ENCODE measurements around the gene CRYBB3.

Gene CRYBB3

DNA sequence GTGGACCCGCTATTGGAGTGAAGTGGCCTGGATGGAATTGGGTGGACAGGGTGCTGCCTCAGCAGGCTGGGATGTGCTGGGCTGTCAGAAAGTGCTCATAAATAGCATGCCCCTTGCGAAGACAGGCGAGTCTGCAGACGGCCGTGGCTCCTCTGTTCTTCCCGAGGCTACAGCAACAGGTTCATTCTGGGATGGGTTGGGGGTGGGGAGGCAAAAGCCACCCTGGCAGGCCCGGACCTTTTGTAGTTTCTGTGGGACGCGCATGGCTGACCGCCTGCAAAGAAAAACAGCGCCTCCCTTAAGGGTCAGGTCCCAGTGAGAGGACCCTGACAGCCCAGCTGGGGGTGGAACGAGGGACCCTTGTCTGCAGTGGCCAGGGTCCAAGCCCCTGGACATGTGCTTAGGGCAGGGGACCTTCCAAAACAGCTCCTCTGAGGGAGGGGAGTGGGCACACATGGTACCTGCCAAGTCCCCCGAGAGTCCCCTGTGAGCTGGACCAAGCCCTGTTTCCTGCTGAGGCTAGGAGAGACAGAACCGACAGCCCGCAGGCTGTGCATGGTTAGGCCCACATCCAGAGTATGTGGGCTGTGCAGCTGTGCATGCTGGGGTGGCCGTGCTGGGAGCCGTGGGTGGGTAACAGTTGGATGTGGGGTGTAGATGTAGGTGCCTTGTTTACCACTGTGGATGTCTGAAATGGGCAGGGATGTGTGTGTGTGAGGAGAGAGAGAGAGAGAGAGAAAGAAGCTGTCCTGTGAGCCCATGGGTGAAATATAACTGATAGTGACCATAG is at the start of gene CRYBB3:
Gene CRYBB3 (plus strand): TSS at position 128 of the 790 bp plus-strand sequence. CDS start 1,539 bp downstream, outside the sequence.
- intact Hi-C loops (cut with DNase I) = no loop called here

DNA sequence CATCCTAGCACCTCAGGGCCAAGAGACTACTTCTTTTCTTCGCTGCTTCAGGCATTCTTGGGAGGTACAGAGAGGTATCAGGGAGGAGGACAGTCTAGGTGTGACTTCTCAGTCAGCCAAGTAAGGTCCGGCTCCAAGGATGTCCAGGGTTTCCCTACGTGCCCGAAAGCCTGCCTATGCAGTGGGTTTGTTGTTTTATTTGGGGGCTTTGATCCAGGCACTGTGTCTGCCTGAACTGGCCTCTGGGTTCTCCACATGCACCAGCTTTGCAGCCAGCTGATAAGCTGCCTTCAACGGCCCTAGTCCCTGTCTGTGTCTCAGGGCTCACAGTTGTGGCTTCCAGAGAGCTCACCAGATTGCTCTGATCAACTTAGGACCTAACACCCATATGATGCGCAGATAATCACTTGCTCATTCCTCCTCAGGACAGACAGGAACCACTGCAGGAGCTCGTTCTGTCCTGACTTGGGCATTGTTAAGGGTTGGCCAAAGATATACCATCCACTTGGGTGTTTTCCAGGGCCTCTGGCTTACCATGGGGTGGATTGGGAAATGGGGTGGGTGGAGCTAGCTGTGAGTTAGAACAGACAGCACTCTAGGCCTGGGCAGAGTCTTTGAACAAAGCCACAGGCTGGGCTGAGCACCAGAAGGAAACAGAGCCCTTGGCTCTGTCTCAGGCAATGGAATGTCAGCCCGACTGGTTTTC is 45.5 kb upstream of the CRYBB3 start:
- intact Hi-C loops (cut with DNase I) = no loop called here
- DNase-seq = peak in 1 of 10 donors; percentile 30

More for the DNA sequence above, at the start of gene CRYBB3:
- DNase-seq = peak in 2 of 10 donors; percentile 76 to 91

DNA sequence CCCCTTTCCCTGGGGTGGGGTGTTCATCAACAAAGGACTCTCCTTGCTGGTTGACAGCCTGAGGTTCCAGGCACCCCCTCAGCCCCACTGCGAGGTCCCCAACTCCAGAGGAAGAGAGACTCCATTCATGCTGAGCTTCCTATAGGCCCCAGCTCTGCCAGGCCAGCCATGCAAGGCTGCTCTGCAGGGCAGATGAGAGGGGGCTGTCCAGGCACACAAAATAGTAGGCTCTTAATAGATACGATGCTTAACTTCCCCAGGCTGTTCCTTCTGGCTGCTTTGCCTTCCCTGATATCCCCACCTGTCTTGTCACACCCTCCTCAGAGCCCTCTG is 45.0 kb upstream of the CRYBB3 start:
- intact Hi-C loops (cut with DNase I) = no loop called here
- DNase-seq = peak in 1 of 10 donors; percentile 27

DNA sequence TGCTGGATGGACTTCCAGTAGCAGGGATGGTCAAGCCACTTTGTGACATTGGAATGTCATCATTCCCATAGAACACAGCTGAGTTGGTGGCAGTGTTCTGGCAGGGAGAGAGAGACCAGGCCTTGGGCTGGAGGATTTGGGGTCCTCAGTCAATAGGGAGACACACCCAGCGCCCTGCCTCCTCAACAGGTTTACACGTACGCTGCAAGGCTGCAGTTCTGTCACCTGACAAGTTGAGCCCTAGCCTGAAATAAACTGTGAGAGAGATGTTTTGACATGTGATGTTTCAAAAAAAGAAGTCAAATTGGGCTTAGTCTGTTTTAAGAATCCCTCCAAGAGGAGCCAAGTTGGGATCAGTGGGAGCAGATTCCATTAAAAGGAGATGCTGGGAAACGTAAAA is 42.9 kb upstream of the CRYBB3 start:
- no peak for DNase-seq
- intact Hi-C loops (cut with DNase I) = no loop called here

DNA sequence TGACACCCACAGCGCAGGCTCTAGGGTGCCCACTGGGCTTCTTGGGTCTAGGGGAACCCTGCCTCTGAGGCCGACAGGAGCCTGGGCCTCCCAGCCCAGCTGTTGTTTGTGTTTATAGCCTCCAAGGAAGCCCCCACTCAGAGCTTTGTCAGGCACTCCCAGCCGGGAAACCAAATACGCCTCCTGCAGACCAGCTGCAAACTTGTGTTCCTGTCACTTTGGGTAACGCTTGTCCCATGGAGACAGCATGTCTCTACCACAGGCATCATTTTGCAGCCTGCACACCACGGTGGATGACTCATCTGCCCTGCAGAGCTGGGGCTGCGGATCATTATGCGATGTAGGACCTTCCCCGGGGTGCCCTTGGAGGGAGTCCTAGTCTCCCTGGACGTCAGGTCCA is 40.6 kb upstream of the CRYBB3 start:
- intact Hi-C loops (cut with DNase I) = no loop called here
- peak in 4 of 10 donors; percentile 44 to 87 (median 69) for DNase-seq

DNA sequence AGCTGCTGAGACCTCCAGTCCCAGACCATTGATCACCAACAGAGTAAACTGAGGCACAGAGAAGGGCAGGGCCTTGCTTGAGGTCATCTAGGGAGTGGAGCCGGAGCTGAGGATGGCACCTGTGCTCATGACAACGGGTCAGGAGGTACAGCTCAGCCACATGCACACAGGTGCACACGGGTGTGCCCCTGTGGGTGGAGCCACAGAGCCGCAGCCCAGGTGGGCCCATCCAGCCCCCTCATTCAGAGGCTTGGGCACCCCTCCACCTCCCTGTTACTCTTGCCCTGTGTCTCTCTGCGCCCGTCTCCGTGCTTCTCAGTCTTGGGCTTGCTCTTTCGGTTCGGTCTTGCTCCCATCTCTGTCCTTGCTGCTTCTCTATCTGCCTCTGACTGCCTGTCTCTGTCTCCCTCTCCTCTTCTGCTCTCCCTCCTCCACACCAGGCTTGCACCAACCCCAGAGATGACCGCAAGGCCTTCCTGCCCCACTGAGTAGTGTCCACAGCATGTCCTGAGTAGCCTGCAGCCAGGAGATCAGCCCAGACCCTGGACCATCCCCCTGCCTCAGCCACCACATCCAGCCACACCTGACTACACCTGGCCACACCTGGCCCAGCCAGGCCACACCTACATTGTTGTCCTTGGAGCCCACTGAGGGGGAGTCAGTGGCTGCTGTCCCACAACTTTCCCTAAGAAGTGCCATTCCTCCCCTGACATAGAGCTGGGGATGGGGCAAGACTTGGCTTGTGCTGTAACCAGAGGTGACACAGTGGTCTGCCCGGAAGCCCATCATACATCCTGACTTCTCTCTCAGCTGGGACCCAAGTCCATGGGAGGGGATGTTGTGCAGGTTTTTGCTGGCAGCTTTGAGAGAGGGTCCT is 39.3 kb upstream of the CRYBB3 start:
- DNase-seq = peak in 1 of 10 donors; percentile 54
- intact Hi-C loops (cut with DNase I) = no loop called here

DNA sequence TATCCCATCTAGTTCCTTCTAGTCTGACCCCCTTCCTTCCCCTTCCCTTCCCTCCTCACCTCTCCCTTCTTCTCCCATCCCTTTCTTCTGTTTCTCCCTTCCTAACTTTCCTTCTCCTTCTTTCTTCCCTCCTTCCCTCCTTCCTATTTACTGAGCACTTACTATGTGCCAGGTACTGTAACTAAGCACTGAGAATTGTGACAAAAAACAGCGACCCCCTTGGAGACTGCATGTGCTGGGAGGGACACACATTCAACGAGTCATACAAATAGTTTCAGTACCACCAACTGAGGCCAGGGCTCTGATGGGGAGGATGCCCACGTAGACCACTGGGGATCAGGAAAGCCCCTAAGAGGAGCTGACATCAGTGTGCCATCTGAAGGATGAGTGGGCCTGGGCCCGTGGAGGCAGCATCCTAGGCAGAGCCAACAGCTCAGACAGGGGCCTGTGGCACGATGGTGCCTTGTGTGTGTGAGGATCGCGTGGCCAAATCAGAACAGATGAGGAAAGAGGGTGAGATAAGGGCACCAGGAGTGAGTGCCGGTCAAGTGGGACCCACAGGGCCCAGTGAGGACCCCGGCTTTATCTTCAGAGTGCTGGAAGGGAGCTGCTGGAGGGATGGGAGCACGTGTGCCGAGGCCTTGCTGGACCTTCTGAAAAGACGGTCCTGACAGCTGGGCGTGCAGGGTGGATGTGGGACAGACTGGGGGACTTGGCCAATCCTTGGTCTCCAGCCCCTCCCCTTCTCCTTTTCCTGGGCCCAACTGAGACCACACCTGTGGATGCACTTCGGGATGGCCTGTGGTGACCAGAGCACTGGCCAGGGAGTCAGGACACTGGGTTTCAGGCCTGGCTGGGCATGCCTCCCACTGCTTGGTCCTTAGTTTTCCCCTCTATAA is 38.4 kb upstream of the CRYBB3 start:
- intact Hi-C loops (cut with DNase I) = no loop called here
- peak in 1 of 10 donors; percentile 59 for DNase-seq

DNA sequence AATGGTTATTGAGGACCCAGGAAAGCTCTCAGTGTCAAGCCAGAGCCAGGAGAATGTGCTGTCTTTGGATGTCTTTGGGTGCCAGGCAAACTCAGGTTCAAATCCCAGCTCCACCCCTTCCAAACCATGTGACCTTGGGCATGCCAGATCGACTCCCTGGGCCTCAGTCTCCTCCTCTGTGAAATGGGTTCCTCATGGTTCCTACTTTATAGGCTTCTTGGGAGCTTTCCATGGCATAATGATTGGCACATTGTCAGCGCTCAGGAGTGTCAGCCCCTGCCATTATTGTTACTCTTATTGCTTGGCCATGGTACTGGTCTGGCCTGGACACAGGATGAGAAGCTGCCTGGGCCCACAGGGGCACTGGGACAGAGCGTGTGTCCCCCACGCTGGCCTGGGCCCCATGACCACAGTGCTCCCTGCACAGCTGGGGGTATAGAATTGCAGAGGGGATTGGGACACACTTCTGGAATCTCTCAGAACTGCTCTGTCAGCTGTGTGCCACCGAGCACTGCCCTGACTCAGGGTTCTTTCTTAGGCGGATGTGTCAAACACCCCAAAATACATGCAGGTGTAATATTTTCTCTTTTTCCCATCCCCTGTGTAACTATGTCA is 37.6 kb upstream of the CRYBB3 start:
- DNase-seq = peak in 1 of 10 donors; percentile 33
- intact Hi-C loops (cut with DNase I) = no loop called here

DNA sequence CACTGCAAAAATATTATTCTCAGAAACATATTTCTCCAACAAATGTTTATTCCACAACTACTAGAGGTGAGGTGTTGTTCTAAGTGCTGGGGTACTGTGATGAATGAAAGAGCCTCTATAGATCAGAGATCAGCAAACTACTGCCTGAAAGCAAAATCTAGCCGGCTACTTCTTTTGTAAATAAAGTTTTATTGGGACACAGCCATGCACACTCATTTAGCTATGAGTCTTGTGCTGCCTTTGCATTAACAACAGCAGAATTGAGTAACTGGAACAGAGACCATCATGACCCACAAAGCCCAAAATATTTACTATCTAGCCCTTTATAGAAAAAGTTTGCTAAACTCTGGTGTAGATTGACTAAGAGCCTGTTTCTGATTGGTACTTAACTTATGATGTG is 37.1 kb upstream of the CRYBB3 start:
- no peak for DNase-seq
- intact Hi-C loops (cut with DNase I) = no loop called here

DNA sequence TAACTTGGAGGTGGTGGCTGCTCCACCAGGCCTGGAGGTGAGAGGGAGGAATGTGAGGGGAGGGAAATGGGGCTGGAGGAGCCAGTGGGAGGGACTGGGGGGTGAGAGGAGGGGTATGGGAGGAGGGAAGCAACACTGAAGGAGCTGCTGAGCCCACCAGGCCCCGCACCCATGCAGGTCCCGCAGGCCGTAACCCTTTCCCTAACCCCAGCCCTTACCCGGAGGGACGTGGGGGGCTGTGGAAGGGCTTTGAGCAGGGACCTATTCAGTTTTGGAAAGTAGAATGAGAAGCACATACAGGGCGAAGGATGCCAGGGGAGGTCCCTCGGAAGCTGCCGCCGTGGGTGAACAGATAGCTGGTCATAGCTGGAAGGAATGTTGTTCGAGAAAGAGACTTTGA is 33.9 kb upstream of the CRYBB3 start:
- intact Hi-C loops (cut with DNase I) = no loop called here
- peak in 1 of 10 donors; percentile 58 for DNase-seq

DNA sequence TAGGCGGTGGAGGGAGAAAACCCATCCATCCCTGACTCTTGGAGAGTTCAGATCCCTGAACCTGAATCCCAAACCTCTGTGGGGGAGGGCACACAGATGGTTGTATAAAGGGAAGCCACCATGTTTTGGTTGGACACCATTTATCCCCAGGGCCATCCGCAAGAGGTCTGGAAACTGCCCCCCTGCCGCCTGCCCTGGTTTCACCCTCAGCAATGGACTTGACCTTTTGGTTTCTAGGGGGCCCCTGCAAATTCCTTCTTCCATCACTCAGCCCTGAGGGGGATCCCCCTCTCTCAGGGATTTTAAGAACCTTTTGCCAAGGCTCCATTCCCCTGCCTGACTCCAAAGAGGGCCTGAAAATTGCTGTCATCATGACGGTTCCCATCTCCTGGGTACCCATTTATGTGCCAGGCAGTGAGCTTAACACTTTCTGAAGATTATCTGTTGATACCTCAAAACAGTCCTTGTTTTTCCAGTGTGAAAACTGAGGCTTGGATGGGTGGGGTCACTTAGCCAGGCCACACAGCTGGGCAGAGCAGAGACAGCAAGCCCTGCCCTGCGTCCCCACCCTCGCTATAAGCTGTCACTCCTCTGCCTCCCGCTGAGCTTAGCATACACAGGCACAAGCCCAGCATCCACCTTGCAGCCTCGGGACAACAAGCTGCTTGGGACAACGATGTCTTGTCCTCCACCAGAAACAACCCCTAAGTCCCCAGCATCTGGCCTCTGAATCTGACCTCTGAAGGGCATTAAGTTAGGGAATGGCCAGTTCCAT is 33.2 kb upstream of the CRYBB3 start:
- intact Hi-C loops (cut with DNase I) = no loop called here
- peak in 1 of 10 donors; percentile 48 for DNase-seq

DNA sequence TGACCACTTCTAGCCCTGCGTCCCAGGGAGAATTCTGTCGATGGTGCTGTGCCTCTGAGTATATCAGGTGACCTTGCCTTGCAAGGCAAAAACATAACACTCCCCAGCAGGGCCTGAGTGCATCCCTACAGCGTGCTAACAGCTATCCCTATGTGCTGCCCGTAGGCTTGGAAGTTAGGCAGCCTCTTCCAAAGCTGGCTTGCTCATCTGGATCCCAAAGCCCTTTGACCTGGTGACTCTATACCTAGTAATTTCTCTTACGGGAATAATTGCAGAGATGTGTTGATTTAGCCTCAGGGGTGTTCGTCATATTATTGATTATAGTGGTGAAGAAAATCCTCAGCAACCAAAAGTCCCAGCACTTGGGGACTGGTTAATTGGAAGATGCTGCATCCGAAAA is 32.6 kb upstream of the CRYBB3 start:
- intact Hi-C loops (cut with DNase I) = no loop called here
- peak in 1 of 10 donors; percentile 31 for DNase-seq

DNA sequence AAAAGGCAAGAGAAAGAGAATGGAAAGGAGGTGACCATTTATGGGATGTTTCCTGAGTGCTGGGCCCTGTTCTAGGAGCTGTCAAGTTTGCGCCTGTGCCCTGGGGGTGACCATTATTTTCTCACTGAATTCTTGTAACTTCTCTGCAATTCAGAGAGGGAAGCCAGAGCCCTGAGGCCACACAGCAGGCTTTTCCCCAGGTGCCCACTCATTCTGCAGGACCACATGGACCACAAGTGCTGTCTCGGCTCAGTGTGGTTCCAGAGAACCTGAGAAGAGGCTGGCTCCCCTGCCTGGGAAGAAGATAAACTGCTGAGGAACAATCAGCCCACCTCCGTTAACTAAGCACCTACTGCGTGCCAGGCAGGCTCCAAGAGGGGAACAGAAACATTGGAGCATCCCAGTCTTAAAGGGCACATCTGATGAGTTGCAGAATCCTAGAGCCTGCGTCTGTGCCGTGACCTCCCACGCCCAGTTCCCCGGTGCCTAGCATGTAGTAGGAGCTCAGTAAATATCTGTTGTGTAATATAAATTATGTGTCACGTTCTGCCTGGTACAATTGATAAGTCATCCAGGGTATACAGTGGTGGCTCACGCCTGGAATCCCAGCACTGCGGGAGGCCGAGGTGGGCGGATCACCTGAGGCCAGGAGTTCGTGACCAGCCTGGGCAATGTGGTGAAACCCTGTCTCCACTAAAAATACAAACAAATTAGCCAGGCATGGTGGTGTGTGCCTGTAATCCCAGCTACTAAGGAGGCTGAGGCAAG is 31.6 kb upstream of the CRYBB3 start:
- peak in 1 of 10 donors; percentile 56 for DNase-seq
- intact Hi-C loops (cut with DNase I) = no loop called here

DNA sequence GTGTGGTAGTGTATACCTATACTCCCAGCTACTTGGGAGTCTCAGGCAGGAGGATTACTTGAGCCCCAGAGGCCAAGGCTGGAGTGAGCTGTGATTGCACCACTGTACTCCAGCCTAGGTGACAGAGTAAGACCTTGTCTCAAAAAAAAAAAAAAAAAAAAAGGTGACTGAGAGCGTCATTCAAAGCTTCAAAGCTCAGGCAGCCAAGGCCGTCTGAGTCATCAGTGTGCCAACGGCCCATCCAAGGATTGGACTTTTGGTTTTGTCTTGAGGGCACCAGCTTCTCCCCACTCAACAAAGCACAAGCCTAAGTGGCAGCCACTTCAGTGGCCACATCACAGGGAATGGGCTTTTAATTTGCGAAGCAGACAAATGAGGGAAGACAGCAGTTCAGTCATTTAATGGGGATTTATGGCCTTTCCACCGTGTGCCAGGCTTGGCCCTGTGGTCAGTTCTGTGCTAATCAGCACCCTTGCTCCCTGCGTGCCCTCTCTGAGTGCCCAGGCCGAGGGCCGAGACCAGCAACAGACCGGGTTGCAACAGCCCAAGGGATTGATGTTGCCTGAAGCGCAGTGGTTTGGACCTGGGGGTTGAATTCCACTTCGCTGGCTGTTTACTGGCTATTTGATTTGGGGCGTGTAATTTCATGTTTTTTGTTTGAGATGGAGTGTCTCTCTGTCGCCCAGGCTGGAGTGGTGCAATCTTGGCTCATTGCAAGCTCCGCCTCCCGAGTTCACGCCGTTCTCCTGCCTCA is 30.2 kb upstream of the CRYBB3 start:
- peak in 1 of 10 donors; percentile 66 for DNase-seq
- intact Hi-C loops (cut with DNase I) = no loop called here

DNA sequence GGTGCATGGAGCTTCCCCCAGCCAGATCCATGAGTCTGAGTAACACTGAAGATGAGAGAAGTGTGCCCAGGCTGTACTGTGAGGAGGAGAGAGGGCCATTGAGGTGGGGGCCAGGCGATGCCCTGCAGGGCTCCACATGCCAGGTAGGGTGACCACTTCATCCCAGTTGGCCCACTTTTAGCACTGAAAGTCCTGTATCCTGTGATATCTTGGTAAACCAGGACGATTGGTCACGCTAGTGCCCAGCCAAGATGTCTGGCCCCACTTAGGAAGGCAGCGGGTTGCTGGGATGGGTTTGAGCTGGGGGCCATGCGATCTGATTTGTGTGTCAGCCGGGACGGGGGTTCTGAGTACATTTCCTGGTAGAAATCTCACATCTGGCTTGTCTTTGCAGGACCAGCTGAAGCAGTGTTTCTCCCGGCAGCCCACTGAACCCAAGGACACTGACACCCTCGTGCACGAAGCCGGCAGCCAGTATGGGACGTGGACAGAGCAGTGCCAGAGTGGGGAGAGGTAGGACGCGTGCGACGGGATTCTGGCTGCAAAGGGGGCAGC is 29.2 kb upstream of the CRYBB3 start:
- intact Hi-C loops (cut with DNase I) = no loop called here
- DNase-seq = no peak

DNA sequence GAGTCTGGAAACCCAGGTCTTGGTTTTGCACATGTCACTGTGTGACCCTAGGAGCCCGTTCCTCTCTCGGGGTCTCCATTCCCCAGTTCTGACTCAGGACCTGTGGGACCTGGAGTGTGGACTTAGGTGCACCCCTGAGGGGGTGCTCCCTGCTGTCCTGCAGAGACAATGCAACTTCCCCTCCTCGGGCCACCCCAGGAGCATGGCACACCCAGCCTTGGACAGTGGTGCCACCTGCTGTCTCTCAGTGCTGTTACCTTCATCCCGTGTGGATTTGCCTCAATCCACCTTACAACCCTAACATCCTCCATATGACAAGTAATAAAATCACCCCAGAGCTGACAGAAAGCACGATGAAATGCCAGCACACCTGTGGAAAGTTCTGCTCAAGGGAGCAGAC is 27.5 kb upstream of the CRYBB3 start:
- intact Hi-C loops (cut with DNase I) = no loop called here
- peak in 1 of 10 donors; percentile 76 for DNase-seq

Data from posterior cingulate gyrus (tissue), 11 donors.